ENCODE data around the gene TMEM238L.
"Not testable (repeated sequence)": the region's sequence is repeated elsewhere in the genome, so short reads cannot be mapped to it uniquely, and the experiment has no call there.

Gene TMEM238L, protein sequence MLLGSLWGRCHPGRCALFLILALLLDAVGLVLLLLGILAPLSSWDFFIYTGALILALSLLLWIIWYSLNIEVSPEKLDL

DNA sequence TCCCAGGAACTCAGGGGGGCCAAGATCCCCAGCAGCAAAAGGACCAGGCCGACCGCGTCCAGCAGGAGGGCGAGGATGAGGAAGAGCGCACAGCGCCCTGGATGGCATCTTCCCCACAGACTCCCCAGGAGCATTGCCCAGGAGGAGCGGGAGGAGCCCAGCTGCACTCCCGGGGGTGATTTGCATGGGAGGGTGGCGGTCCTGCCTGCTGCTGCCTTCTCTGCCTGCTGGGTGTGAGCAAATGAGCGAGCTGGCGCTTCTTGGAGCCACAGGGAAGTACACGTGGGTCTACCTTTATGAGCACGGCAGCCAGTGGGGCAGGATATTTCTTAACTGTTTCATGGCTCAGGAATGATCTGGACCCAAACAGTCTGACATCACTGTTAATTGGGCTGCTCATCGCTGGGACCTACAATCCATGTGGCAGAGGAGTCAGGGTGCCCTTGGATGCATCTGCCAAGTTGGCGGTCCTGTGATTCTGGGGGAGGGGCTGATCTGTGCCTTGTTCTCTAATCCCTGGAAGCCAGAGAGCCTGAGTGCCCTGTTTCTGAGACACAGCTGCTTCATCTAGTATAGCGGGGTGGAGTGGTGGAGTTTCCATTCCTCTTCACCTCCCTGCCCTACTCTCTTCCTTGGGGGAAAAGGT is at the start of gene TMEM238L:
Gene TMEM238L, minus strand, starts transcription at position 270 of the 646 bp plus-strand sequence. Its CDS starts 136 bp downstream, at position 134.
- no peak within 1 kb of the TSS for H3K27ac Mint-ChIP-seq
- no peak for ATAC-seq
- H3K36me3 Mint-ChIP-seq (ENCODE audit: low read depth): no peaks in the 10 kb centered on the region
- no peaks in the 10 kb centered on the region for H3K9me3 Mint-ChIP-seq
- H3K4me3 Mint-ChIP-seq: no peak within 1 kb of the TSS
- no peak for DNase-seq
- H3K4me1 Mint-ChIP-seq: no peaks in the 10 kb centered on the region
- H3K27me3 Mint-ChIP-seq: no peaks in the 10 kb centered on the region

- H3K27me3 Mint-ChIP-seq; H3K27ac Mint-ChIP-seq; H3K9me3 Mint-ChIP-seq; ATAC-seq; H3K36me3 Mint-ChIP-seq (ENCODE audit: low read depth); DNase-seq; H3K4me3 Mint-ChIP-seq: not testable (repeated sequence)
- peaks cover 15% of the 10 kb centered on the region for H3K4me1 Mint-ChIP-seq
These were observed 42.7 kb upstream of the TMEM238L start for GRCh38 chr17:10846636-10847035.

DNA sequence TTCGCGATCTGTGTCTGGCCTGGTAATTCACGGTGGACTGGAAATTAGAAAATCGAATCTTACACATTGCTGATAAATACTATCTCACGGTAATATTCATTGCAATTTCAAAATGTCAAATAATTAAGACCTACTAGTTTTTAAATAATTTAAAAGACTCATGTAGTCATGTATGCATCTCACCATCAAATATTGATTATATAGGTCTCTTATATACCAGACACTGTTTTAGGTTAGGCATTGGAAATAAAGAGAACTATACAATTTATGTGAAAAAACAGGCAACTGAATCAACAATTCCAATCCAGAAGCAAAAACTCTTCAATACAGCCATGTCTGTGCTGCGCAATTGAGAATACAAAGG is 41.5 kb upstream of the TMEM238L start:
- Mint-ChIP-seq H3K36me3 (ENCODE audit: low read depth) (no peaks in the 10 kb centered on the region), H3K4me1 (peaks cover 15% of the 10 kb centered on the region), H3K27ac (no peak overlapping the region), H3K9me3 (no peaks in the 10 kb centered on the region), H3K4me3 (no peak overlapping the region), H3K27me3 (peaks cover 2% of the 10 kb centered on the region)
- DNase-seq (no peak), ATAC-seq (no peak)

- DNase-seq: peak; percentile 73
- peak overlapping the region; percentile 64 for H3K4me3 Mint-ChIP-seq
- peaks cover 2% of the 10 kb centered on the region for H3K27me3 Mint-ChIP-seq
- no peak overlapping the region for H3K27ac Mint-ChIP-seq
- H3K9me3 Mint-ChIP-seq: no peaks in the 10 kb centered on the region
- H3K36me3 Mint-ChIP-seq (ENCODE audit: low read depth): no peaks in the 10 kb centered on the region
- peak; percentile 79 for ATAC-seq
- H3K4me1 Mint-ChIP-seq: peaks cover 15% of the 10 kb centered on the region
These were observed 40.9 kb upstream of the TMEM238L start for GRCh38 chr17:10844621-10845387.

DNA sequence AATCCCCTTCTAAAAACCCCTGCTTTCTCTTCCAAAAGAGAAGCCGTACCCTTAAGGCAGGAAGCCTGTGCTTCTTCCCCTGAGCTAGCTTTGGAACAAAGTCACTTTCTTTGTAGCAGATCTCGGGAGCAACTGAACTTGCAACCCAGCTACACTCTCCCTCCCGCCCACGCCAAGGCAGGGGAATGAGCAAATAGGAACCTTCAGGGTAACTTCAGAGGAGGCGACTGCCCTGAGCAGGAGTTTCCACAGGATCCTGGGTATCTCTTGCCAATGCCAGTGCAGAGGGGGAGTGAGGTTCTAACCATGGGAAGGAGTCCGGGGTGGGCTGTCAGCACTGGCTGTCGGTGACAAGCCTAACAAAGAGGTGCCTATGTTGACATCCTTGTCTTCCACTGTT is 39.9 kb upstream of the TMEM238L start:
- Mint-ChIP-seq H3K27ac (no peak overlapping the region), H3K9me3 (no peaks in the 10 kb centered on the region), H3K4me1 (peaks cover 15% of the 10 kb centered on the region), H3K4me3 (peak overlapping the region; percentile 50), H3K27me3 (peaks cover 2% of the 10 kb centered on the region), H3K36me3 (ENCODE audit: low read depth) (no peaks in the 10 kb centered on the region)
- DNase-seq (peak; percentile 5), ATAC-seq (no peak)

DNA sequence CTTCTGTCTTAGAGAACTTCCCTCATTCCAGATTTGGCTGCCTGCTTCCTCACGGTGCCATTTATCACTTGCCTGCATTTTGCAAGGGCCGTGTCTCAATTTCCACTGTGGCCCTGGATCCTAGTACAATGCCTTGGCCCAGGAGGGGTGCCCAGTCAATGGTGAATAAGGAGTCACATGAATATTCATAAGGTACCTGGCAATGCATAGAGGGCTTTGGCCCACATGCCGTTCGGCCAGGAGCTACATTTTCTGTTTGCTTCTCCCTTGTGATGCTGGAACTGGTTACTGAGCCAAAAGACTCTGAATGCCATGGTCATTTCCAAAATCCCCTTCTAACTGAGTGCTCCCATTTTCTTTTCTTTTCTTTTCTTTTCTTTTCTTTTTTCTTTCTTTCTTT is 38.8 kb upstream of the TMEM238L start:
- DNase-seq (no peak), ATAC-seq (no peak)
- Mint-ChIP-seq H3K27me3 (peaks cover 4% of the 10 kb centered on the region), H3K4me1 (peaks cover 15% of the 10 kb centered on the region), H3K9me3 (no peaks in the 10 kb centered on the region), H3K36me3 (ENCODE audit: low read depth) (no peaks in the 10 kb centered on the region), H3K4me3 (no peak overlapping the region), H3K27ac (no peak overlapping the region)

- no peak overlapping the region for H3K4me3 Mint-ChIP-seq
- no peaks in the 10 kb centered on the region for H3K9me3 Mint-ChIP-seq
- H3K27ac Mint-ChIP-seq: no peak overlapping the region
These were observed 34.8 kb upstream of the TMEM238L start for GRCh38 chr17:10838682-10839081.

GRCh38 chr17:10837921-10838320 is 34.0 kb upstream of the TMEM238L start, which contains the start of gene PIRT:
Gene PIRT (minus strand): TSS chr17:10838087. CDS start chr17:10825645, 12,442 bp downstream.
- H3K4me1 Mint-ChIP-seq: no peaks in the 10 kb centered on the region
- H3K27ac Mint-ChIP-seq: no peak within 1 kb of the TSS
- H3K4me3 Mint-ChIP-seq: no peak within 1 kb of the TSS
- no peaks in the 10 kb centered on the region for H3K36me3 Mint-ChIP-seq (ENCODE audit: low read depth)
- peaks cover 3% of the 10 kb centered on the region for H3K27me3 Mint-ChIP-seq
- DNase-seq (no peak), ATAC-seq (no peak)
- no peaks in the 10 kb centered on the region for H3K9me3 Mint-ChIP-seq

More at GRCh38 chr17:10838682-10839081, 34.8 kb upstream of the TMEM238L start:
- H3K27me3 Mint-ChIP-seq: peaks cover 3% of the 10 kb centered on the region
- no peaks in the 10 kb centered on the region for H3K36me3 Mint-ChIP-seq (ENCODE audit: low read depth)
- ATAC-seq (no peak), DNase-seq (no peak)
- H3K4me1 Mint-ChIP-seq: peaks cover under 1% of the 10 kb centered on the region

DNA sequence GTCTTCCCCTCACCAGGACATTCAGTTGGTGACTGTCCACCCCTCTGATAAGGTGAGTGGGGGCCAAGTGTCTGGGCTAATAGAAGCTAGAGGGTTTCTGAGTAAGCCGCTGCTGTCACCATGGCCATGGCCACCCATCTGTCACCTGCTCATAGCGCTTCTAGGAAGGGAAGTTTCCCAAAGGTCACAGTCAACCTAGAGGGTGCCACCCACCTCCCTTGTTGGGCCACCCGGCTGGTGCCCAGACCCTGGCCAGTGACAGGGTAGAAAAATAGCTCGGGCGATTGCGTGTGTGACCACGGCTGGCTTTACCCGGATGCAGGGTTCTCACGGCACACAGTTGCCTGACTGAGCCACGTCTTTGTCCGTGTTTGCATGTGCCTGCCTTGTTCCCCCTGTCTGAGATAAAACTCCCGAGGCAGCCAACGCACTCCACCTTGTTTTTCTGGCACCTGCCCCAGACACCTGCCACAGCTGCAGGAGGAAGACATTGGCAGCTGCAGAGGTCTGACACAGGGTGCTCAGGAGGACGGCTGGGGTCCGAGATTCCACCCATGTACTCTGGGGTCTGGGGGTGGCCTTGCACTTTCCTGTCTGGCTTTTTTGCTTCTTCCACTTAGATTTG is 33.2 kb upstream of the TMEM238L start:
- H3K27me3 Mint-ChIP-seq: peaks cover 3% of the 10 kb centered on the region
- ATAC-seq: no peak
- H3K4me3 Mint-ChIP-seq: no peak overlapping the region
- H3K9me3 Mint-ChIP-seq: no peaks in the 10 kb centered on the region
- no peak for DNase-seq
- no peak overlapping the region for H3K27ac Mint-ChIP-seq
- H3K36me3 Mint-ChIP-seq (ENCODE audit: low read depth): no peaks in the 10 kb centered on the region
- H3K4me1 Mint-ChIP-seq: no peaks in the 10 kb centered on the region

DNA sequence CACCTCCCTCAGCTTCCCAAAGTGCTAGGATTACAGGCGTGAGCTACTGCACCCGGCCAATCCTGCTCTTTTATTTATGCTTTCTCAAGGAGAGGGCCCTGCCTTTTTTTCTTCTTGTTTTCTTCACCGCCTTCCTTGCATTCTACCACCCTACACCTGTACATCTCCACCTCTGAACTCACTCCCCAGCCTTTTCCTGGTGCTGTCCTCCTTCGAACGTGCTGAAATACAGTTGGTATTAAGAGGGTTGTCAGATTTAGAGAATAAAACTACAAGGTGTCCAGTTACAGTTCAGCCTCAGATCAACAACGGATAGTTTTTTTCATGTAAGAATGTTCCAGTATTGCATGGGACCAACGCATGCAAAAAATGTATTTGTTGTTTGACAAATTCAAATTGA is 32.2 kb upstream of the TMEM238L start:
- no peaks in the 10 kb centered on the region for H3K9me3 Mint-ChIP-seq

GRCh38 chr17:10831696-10832095 is 27.8 kb upstream of the TMEM238L start:
- H3K27me3 Mint-ChIP-seq: peaks cover 5% of the 10 kb centered on the region
- no peaks in the 10 kb centered on the region for H3K4me1 Mint-ChIP-seq
- ATAC-seq (no peak), DNase-seq (no peak)
- H3K36me3 Mint-ChIP-seq (ENCODE audit: low read depth): no peaks in the 10 kb centered on the region
- no peak overlapping the region for H3K27ac Mint-ChIP-seq
- H3K9me3 Mint-ChIP-seq: no peaks in the 10 kb centered on the region
- H3K4me3 Mint-ChIP-seq: no peak overlapping the region

More for the DNA sequence above, 32.2 kb upstream of the TMEM238L start:
- Mint-ChIP-seq H3K4me3 (no peak overlapping the region), H3K4me1 (no peaks in the 10 kb centered on the region), H3K27me3 (peaks cover 3% of the 10 kb centered on the region), H3K27ac (no peak overlapping the region), H3K36me3 (ENCODE audit: low read depth) (no peaks in the 10 kb centered on the region)
- no peak for ATAC-seq
- DNase-seq: no peak

DNA sequence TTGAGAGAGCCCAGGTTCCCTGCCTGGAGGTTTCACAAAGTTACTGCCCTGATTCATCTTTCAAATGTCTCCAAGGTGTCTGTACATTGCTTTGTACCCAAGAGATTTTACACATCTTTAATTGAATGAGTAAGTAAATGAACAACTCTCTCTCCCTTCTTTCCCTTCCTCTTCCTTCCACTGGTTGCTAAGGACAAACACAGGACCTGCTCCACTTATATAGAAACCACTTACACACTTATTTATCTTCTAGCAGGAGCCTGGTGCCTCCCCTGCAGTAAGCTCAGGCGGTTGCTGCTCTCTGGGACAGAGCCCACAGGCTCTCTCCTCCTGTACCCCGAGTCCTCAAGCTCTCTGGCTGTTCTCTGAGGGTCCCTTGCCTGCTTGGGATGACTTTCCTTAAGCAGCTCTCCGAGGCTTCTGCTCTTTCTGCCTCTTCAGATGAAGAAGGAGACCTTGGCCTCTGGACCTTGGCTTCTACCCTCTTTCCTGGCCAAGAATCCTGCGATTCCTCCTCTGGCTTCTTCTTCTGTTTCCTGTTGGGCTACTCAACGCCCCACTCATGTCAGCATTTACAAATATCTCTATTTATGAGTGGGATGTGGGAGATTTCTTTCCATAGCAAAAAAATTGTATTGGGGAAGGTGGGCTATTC is 24.1 kb upstream of the TMEM238L start:
- Mint-ChIP-seq H3K4me1 (no peaks in the 10 kb centered on the region), H3K27ac (no peak overlapping the region), H3K36me3 (ENCODE audit: low read depth) (no peaks in the 10 kb centered on the region), H3K27me3 (peaks cover 7% of the 10 kb centered on the region), H3K4me3 (no peak overlapping the region), H3K9me3 (no peaks in the 10 kb centered on the region)
- DNase-seq (no peak), ATAC-seq (no peak)

DNA sequence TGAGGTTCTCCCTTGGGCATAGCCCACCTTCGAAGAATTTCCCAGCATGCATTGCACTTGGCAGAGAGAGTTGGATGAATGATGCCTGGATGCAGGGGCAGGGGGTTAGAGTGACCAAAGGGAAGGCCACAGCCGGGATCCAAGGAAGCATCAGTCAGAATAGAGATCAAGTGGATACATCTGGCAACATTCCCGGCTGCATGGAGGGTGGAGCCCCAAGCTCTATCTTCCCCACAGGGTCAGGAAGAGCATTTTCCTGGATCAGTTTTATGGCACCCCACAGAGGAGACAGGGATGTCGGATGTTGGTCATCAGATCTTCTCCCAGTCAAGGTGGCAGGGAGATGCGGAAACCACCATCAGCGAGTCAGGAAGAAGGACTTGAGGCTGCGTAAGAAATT is 21.0 kb upstream of the TMEM238L start:
- no peak overlapping the region for H3K27ac Mint-ChIP-seq
- no peaks in the 10 kb centered on the region for H3K36me3 Mint-ChIP-seq (ENCODE audit: low read depth)
- DNase-seq: no peak
- ATAC-seq: no peak
- no peaks in the 10 kb centered on the region for H3K9me3 Mint-ChIP-seq
- H3K27me3 Mint-ChIP-seq: peaks cover 7% of the 10 kb centered on the region
- H3K4me3 Mint-ChIP-seq: no peak overlapping the region
- H3K4me1 Mint-ChIP-seq: no peaks in the 10 kb centered on the region

- ATAC-seq (no peak), DNase-seq (no peak)
- Mint-ChIP-seq H3K4me3 (no peak overlapping the region), H3K27ac (no peak overlapping the region), H3K4me1 (no peaks in the 10 kb centered on the region), H3K9me3 (no peaks in the 10 kb centered on the region), H3K27me3 (peaks cover 3% of the 10 kb centered on the region), H3K36me3 (ENCODE audit: low read depth) (no peaks in the 10 kb centered on the region)
These were observed 17.9 kb upstream of the TMEM238L start for GRCh38 chr17:10821770-10822169.
